HG03442 (cell line): ENCODE measurements around the gene KLRB1.
"Not testable (repeated sequence)": the region's sequence is repeated elsewhere in the genome, so short reads cannot be mapped to it uniquely, and the experiment has no call there.

Experiments used
- ATAC-seq: cut with Tn5 transposase; IDR thresholded peaks from one replicate; pipeline ENCODE4 v1.9.1; 2021; ENCODE audit warnings: mild to moderate bottlenecking, moderate library complexity; ENCODE audit not compliant: unreplicated experiment

Gene KLRB1

GRCh38 chr12:9545489-9545888 is 62.2 kb downstream of the KLRB1 start:
- not testable (repeated sequence) for ATAC-seq
